NK-92 (cell line): ENCODE results near the gene GNRHR.
A peak's percentile ranks its signal among the peaks of the same experiment; 100 is the strongest.

Source experiments
- DNase-seq: peaks from one replicate; lab custom pipeline; 2025; ENCODE audit not compliant: unreplicated experiment; lab: John Stamatoyannopoulos, UW

GNRHR gene

DNA sequence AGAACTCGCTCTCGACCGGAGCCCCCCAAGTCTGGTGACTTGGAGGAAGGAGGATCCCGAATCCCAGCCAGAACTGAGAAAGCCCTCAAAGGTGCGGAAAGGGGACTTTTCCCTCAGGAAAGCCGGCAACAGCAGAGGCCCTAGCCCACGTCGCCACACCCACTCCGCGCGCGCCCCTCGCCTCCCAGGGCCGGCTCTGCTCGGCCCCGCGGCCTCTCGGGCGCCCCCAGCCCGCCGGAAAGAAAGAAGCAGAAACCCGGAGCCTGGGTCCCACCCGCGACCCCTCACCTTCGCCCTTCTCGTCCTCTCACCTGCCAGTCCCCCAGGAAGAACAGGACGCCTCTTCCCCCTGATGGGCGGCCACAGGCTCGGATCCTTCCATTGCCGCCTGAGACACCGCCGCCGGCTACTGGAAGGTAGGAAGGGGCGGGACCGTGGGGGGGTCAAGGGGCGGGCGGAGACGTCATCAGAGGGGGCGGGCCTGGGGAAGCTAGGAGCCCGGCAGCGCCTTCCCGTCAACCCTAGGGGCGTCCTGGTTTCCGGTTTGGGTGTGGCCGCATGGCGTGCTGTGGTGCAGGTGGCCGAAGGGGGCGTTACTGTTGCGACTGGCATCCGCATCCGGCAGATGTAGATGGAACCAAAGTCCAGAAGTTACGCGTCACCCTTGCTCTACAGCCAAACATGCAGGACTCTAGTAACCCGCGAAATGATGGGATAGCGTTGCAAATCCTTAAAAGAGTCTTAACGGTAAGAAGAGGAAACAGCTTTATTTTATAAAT lies 53.3 kb downstream of the GNRHR start, which contains the start of gene UBA6:
Gene UBA6 (minus strand): TSS at position 418 of the 779 bp plus-strand sequence. CDS start 36 bp downstream, at position 382.
- peak; percentile 64 for DNase-seq

DNA sequence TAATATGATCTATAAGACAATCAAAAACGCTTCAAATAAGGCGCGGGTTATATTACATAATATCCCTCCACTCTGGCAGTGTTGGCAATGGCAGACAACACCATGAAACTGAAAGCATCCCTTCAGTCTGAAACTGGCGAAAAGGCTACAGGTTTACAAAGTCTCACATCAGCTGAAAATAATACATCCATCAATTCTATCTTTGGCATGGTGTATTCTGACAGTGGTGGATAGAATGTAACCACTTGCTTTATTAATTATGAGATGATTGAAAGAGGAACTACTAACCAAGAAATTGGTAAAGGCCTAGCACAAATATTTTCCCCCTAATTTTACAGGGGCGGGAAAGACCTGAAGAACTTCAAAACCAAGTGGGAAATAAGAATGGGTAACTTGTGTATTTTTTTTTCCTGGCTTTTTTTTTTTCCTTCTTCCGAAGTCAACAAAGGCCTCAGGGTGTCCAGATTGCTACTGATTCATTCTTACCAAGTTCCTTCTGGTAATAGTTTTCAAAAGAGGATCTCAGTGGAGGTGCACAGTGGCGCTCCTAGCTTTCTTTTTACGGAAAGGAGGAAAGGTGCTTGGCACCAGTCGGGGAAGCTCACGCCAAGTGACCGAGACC lies 54.0 kb downstream of the GNRHR start:
- no peak for DNase-seq

DNA sequence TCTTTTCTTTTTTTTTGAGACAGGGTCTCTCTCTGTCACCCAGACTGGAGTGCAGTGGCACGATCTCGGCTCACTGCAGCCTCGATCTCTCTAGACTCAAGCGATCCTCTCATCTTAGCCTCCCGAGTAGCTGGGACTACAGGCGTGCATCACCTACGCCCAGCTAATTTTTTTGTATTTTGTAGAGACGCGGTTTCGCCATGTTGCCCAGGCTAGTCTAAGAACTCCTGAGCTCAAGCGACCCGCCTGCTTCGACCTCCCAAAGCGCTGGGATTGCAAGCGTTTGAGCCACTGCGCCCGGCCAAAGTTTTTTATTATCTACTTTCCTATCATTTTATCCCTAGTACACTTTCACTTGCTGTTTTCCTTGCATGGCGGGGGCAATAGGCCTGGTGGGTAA lies 54.6 kb downstream of the GNRHR start:
- DNase-seq, result no peak

DNA sequence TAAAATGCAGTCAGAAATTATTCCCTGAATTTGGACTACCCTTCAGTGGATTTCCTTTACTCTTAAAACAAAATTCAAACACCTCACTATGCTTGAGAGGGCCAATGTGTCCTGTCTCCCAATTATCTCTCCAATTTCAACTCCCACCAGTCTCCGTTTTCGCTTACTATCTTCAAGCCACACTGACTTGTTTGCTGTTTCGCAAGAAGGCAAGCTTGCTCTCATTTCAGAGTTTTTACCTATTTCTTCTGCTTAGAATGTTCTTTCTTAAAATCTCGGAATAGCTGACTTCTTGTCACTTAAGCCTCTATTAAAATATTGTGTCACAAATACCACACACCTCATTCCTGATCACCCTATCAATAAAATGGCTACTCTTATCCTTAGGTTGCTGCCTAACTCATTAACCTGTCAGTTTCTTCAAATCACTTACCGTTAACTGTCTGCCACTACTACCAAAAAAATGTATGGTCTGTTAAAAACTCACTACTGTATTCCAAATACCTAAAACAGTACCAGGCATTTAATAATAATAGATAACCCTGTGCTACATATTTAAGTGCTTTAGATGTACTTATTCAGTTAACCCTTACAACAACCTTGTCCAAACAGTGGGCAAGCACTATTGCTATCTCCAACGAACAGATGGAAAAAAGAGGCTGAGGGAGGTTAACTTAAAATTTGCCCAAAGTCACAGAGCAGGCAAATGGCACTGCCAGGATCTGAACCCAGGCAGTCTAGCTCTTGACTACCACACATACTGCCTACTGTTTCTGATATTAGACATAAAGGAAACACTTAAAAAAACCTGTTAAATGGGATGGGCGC lies 56.1 kb downstream of the GNRHR start:
- no peak for DNase-seq

DNA sequence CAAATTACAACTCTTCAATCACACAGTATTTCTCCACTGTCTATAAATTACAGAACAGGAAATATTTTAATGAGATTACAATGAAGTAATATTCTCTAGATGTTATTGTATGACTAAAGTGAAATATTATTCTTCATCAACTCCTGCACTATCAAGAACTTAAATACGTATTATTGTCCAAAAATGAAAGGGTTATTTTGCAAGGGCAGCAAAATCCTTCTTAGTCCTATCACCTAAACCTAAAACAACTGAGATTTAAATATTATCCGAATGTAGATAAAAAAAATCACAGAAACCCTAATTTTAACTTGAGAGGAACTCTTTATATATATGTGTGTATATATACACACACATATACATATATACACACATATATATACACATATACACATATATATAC lies 58.1 kb downstream of the GNRHR start:
- no peak for DNase-seq

DNA sequence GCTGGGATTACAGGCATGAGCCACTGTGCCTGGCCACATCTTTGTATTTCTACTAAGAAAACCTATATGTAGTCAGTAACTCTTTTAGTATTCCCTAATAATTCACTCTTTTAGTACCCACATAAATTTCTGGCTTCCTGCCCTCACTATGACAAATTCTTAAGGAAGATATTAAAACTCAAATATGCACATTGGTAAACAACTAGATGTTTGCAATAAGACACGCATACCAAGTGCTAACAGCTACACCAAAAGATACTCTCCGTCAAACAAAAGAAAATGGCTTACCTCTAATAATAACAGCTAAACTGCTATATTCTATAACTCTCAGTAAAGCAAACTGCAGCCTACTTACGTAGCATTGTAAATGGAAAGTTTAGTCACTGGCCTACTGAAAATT lies 59.5 kb downstream of the GNRHR start:
- no peak for DNase-seq

DNA sequence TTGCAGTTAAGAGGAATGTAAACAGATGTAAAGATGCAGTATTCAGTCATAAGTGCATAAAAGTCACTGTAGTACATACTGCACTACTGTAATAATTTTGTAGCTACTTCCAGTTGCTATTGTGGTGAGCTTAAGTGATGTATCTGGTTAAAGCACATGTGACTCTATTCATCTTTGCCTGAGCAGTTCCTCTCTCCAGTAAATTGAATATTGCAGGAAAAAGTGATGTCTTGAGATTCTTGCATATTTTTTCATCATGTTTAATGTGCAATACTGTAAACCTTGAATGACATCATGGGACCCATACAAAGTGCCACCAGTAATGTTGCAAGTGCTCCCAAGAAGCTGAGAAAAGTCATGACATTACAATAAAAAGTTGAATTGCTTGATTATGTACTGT lies 62.9 kb downstream of the GNRHR start:
- no peak for DNase-seq
